OCI-LY1 (cell line): ENCODE measurements around the gene CACNA2D3.

Source experiments
- H2AFZ ChIP-seq: fragments of 200-600 bp; sonication (generic), shearing (Covaris generic); 2 replicates; pipeline ENCODE4 v1.6.0; 2014; ENCODE audit warnings: antibody characterized with exemption, mild to moderate bottlenecking, low read length
- H3F3A ChIP-seq: fragments of 200-600 bp; sonication (generic), shearing (Covaris generic); 2 replicates; pipeline ENCODE4 v1.6.0; 2014; ENCODE audit warnings: mild to moderate bottlenecking, antibody characterized with exemption, low read length, moderate library complexity; ENCODE audit not compliant: insufficient read depth
- H3K27ac ChIP-seq: fragments of 200-600 bp; sonication (generic); 2 replicates; pipeline ENCODE4 v1.5.1; 2014; ENCODE audit warnings: low read length, mixed run types, mild to moderate bottlenecking, low read depth; ENCODE audit not compliant: poor library complexity, severe bottlenecking
- H3K27me3 ChIP-seq: fragments of 200-600 bp; sonication (generic); 2 replicates; pipeline ENCODE4 v1.6.0; 2014; ENCODE audit warnings: antibody characterized with exemption, mild to moderate bottlenecking, low read length, moderate library complexity; ENCODE audit not compliant: insufficient read depth
- H3K36me3 ChIP-seq: fragments of 200-600 bp; sonication (generic); 2 replicates; pipeline ENCODE4 v1.6.1; 2014; ENCODE audit warnings: mild to moderate bottlenecking, antibody characterized with exemption, low read length, moderate library complexity, mixed read lengths; ENCODE audit not compliant: insufficient read depth
- H3K4me1 ChIP-seq: fragments of 200-600 bp; sonication (generic); 2 replicates; pipeline ENCODE4 v1.5.1; 2014; ENCODE audit warnings: mild to moderate bottlenecking, low read length, moderate library complexity; ENCODE audit not compliant: insufficient read depth, severe bottlenecking
- H3K4me2 ChIP-seq: fragments of 200-600 bp; sonication (generic), shearing (Covaris generic); 2 replicates; pipeline ENCODE4 v1.6.1; 2014; ENCODE audit warnings: low read length
- H3K4me3 ChIP-seq: fragments of 200-600 bp; sonication (generic); 2 replicates; pipeline ENCODE4 v1.5.1; 2014; ENCODE audit warnings: low read length, low read depth, mild to moderate bottlenecking, mixed read lengths; ENCODE audit not compliant: poor library complexity, severe bottlenecking
- H3K79me2 ChIP-seq: fragments of 200-600 bp; shearing (Covaris generic); 2 replicates; pipeline ENCODE4 v1.6.1; 2016; ENCODE audit warnings: mixed run types, low read length, mixed read lengths; ENCODE audit not compliant: insufficient read depth
- H3K9ac ChIP-seq: fragments of 200-600 bp; sonication (generic), shearing (Covaris generic); 2 replicates; pipeline ENCODE4 v1.6.1; 2014; ENCODE audit warnings: mild to moderate bottlenecking, low read length, mixed read lengths
- H3K9me2 ChIP-seq: fragments of 200-600 bp; sonication (generic), shearing (Covaris generic); 2 replicates; pipeline ENCODE4 v1.6.1; 2014; ENCODE audit warnings: low read depth, mild to moderate bottlenecking, low read length, mixed read lengths
- H3K9me3 ChIP-seq: fragments of 200-600 bp; shearing (Covaris generic); 2 replicates; pipeline ENCODE4 v1.6.1; 2014; ENCODE audit warnings: low read length, mixed read lengths
- H4K20me1 ChIP-seq: fragments of 200-600 bp; sonication (generic), shearing (Covaris generic); 2 replicates; pipeline ENCODE4 v1.6.0; 2016; ENCODE audit warnings: mild to moderate bottlenecking, low read length; ENCODE audit not compliant: insufficient read depth
- CTCF ChIP-seq: fragments of 200-600 bp; sonication (generic), shearing (Covaris generic); IDR thresholded peaks from 2 replicates; pipeline ENCODE4 v1.5.1; 2017; ENCODE audit warnings: mild to moderate bottlenecking, antibody characterized with exemption, low read length, moderate library complexity, mixed read lengths
- EZH2 ChIP-seq: fragments of 200-600 bp; sonication (generic), shearing (Covaris generic); IDR thresholded peaks from 2 replicates; pipeline ENCODE4 v1.8.0; 2017; ENCODE audit warnings: borderline replicate concordance, mixed run types, mild to moderate bottlenecking, antibody characterized with exemption, low read length, moderate library complexity, mixed read lengths

The CACNA2D3 gene

GRCh38 chr3:55060896-55061719, 938.8 kb downstream of the CACNA2D3 start:
- no peaks in the 10 kb centered on the region for H3K9me2 ChIP-seq
- H3K9me3 ChIP-seq: no peaks in the 10 kb centered on the region
- H3K36me3 ChIP-seq: no peaks in the 10 kb centered on the region
- H3K4me1 ChIP-seq: no peaks in the 10 kb centered on the region
- no peak overlapping the region for H3K27ac ChIP-seq
- H4K20me1 ChIP-seq: no peaks in the 10 kb centered on the region
- no peaks in the 10 kb centered on the region for H3K79me2 ChIP-seq
- no peaks in the 10 kb centered on the region for H3K27me3 ChIP-seq
- no peaks in the 10 kb centered on the region for H3F3A ChIP-seq
- no peak overlapping the region for H3K4me3 ChIP-seq
- H2AFZ ChIP-seq: no peak overlapping the region
- no peak overlapping the region for H3K9ac ChIP-seq
- TF ChIP-seq CTCF: no peak
- no peak for TF ChIP-seq EZH2
- H3K4me2 ChIP-seq: no peak overlapping the region

- no peak overlapping the region for H3K9ac ChIP-seq
- H3K4me3 ChIP-seq: no peak overlapping the region
- TF ChIP-seq EZH2 (no peak), CTCF (no peak)
- H4K20me1 ChIP-seq: no peaks in the 10 kb centered on the region
- H3K4me1 ChIP-seq: no peaks in the 10 kb centered on the region
- no peak overlapping the region for H3K4me2 ChIP-seq
- no peak overlapping the region for H3K27ac ChIP-seq
- no peaks in the 10 kb centered on the region for H3F3A ChIP-seq
- H3K36me3 ChIP-seq: no peaks in the 10 kb centered on the region
- no peaks in the 10 kb centered on the region for H3K9me2 ChIP-seq
- H3K9me3 ChIP-seq: no peaks in the 10 kb centered on the region
- H2AFZ ChIP-seq: no peak overlapping the region
- H3K79me2 ChIP-seq: no peaks in the 10 kb centered on the region
- H3K27me3 ChIP-seq: no peaks in the 10 kb centered on the region
Measured at GRCh38 chr3:55061720-55062034, 939.3 kb downstream of the CACNA2D3 start.

- Histone ChIP-seq H3K27me3 (no peaks in the 10 kb centered on the region), H3K9me2 (no peaks in the 10 kb centered on the region), H3F3A (no peaks in the 10 kb centered on the region), H3K27ac (no peak overlapping the region), H3K36me3 (no peaks in the 10 kb centered on the region), H4K20me1 (no peaks in the 10 kb centered on the region), H3K9me3 (no peaks in the 10 kb centered on the region), H2AFZ (no peak overlapping the region), H3K4me3 (no peak overlapping the region), H3K4me1 (no peaks in the 10 kb centered on the region), H3K9ac (no peak overlapping the region), H3K4me2 (no peak overlapping the region), H3K79me2 (no peaks in the 10 kb centered on the region)
- TF ChIP-seq CTCF (no peak), EZH2 (no peak)
Measured at GRCh38 chr3:55064164-55064563, 941.8 kb downstream of the CACNA2D3 start.
